PC-3 (cell line): Measurements from ENCODE around the gene PCLAF.

Experiments
- CTCF ChIP-seq: fragments of 300-600 bp; sonication (generic); conservative IDR thresholded peaks from 2 replicates; pipeline ENCODE4 v1.5.1; 2017; ENCODE audit warnings: antibody characterized with exemption, low read depth, mild to moderate bottlenecking, low read length
- EZH2phosphoT487 ChIP-seq: fragments of 300-600 bp; sonication (generic); IDR thresholded peaks from 2 replicates; pipeline ENCODE4 v1.6.1; 2018; ENCODE audit warnings: mild to moderate bottlenecking, antibody characterized with exemption, low read length, borderline replicate concordance

- TF ChIP-seq CTCF (no peak), EZH2phosphoT487 (no peak)
These were observed 7.8 kb upstream of the PCLAF start for GRCh38 chr15:64389036-64389435.
